ENCODE data around the gene TEKT3.

GRCh38 chr17:15377200-15377599 lies 35.8 kb upstream of the TEKT3 start:
- TF ChIP-seq CTCF (conservative IDR thresholded peaks at IDR 0.05; ENCODE audit: low read depth, low read length): no peak
- TF ChIP-seq EZH2 (IDR thresholded peaks at IDR 0.05; ENCODE audit: borderline replicate concordance, low read depth, low read length, poor library complexity, severe bottlenecking): no peak

Data from A673 (cell line).